ENCODE measurements around the gene NRROS.

- no peak for TF ChIP-seq POLR2A (IDR thresholded peaks at IDR 0.05)
- no peak for TF ChIP-seq CTCF (IDR thresholded peaks at IDR 0.05)
Observed at GRCh38 chr3:196608693-196609092, 30.8 kb upstream of the NRROS start.

All from adrenal gland (tissue), 5 donors.